Measurements from ENCODE around the gene S100A2. TPM values are rescaled to one million over a fixed set of nuclear protein-coding genes. Genes with fewer than 3 reads are reported as not detected.
A peak's percentile ranks its signal among the peaks of the same experiment; 100 is the strongest.
"Not testable (repeated sequence)": the region's sequence is repeated elsewhere in the genome, so short reads cannot be mapped to it uniquely, and the experiment has no call there.

Gene S100A2
- total RNA-seq, 1 experiment from 2014 or later: 147 TPM

DNA sequence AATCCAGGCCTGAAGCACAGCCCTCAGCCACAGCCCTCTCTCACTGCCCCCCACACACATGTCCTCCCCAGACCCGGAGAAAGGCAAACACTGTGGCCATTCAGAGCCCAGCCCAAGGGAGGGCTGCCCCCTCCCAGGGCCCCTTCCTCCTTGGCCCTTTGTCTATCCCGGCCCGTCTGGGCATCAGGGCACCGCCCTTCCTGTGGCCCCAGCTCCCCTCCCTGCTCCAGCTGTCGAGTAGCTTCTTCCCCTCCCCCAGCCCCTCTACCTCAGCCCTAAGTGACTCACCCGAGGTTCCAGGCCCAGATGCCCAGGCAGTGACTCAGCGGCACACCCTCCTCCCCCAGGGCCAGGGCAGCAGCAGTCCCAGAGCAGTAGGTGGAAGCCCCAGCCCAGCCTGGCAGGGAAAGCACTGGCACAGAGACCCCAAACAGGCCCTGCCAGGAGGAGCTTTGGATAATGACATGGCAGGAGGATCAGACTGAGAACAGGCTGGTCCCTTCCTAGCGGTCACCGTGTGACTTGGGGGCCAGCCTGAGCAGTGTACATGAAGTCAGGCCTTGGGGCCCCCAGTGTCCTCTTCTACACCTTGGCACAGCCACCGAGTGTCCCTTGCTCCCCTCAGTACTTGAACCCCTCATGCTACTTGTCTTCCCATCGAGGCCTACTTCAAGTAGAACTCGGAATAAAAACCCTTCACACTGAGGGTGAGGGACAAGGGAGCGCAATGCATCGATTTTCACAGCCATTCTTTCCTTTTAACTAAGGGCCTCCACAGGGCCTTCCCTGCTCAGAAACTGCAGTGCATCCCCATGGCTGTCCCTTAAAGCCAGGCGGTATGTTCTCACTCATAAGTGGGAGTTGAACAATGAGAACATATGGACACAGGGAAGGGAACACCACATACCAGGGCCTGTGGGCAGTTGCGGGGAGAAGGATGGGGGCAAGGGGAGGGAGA is 1.0 kb upstream of the S100A2 start:
- peak overlapping the region; percentile 34; the same call in 1 of the 2 replicates for H3K4me3 ChIP-seq
- no peaks in the 10 kb centered on the region for H3K36me3 ChIP-seq (ENCODE audit: low read depth)
- TSS peak; percentile 82 for BruUV-seq (replicated peaks)
- no peaks in the 10 kb centered on the region for H3K9me3 ChIP-seq (ENCODE audit: insufficient read depth, low read depth)
- intact Hi-C loops (cut with micrococcal nuclease; ENCODE audit: unreplicated experiment): loop anchor here (2.0 to 10.0 kb wide), 4 partner anchors 18 to 421 kb away; partner anchors contain the start of genes CREB3L4, RAB13, S100A3 and SLC39A1
- ChIA-PET POLR2A (ENCODE audit: unreplicated experiment) (interaction anchor here (0.5 to 2.2 kb wide), 22 partner anchors 11 to 1630 kb away, joined by 3 to 26 read pairs (median 5); partner anchors contain the start of genes CHTOP, JTB, RPS27 and S100A14), CTCF (interaction anchor here (0.5 to 1.2 kb wide), 9 partner anchors 22 to 1474 kb away, joined by 3 to 6 read pairs (median 4); partner anchors contain the start of genes S100A13, S100A5 and S100A6)
- DNase-seq: peak; percentile 96 to 98
- no peaks in the 10 kb centered on the region for H3K79me2 ChIP-seq (ENCODE audit: low read depth)
- peak overlapping the region; percentile 97 for H3K27ac ChIP-seq
- H3K9me2 ChIP-seq (ENCODE audit: insufficient read depth): no peaks in the 10 kb centered on the region
- H4K20me1 ChIP-seq (ENCODE audit: insufficient read depth): no peaks in the 10 kb centered on the region
- no peak overlapping the region for H2AFZ ChIP-seq
- H3K4me1 ChIP-seq (replicated peaks; ENCODE audit: insufficient read depth): peaks cover 56% of the 10 kb centered on the region
- peak overlapping the region; percentile 72 for H3K4me2 ChIP-seq
- peaks cover 34% of the 10 kb centered on the region for H3F3A ChIP-seq (ENCODE audit: insufficient read depth, low read depth)
- H3K27me3 ChIP-seq (ENCODE audit: insufficient read depth, low read depth): no peaks in the 10 kb centered on the region
- TF ChIP-seq EZH2 (IDR thresholded peaks at IDR 0.05; ENCODE audit: low read depth): no peak

DNA sequence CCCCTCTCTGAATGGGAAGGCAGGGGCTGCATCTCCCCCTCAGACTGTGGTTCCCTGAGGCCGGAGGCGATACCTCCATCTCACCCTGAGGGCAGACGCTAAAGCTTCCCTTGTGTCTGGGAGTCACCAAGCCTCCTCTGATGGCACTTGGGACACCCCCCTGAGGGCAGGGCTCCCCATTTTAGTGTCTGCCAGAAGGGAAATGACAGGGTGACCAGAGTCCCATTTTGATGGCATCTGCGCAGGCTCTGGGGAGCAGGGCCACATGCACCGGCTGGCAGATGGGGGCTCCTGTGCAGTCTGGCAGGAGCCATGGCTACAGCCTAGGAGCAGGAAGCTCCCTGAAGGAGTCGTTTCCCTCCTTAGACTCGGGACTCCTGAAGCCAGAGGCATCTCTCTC is 1.7 kb downstream of the S100A2 start:
- Histone ChIP-seq H2AFZ (no peak overlapping the region), H3K4me1 (replicated peaks; ENCODE audit: insufficient read depth) (peaks cover 55% of the 10 kb centered on the region)
- CTCF ChIA-PET: no interaction called here

DNA sequence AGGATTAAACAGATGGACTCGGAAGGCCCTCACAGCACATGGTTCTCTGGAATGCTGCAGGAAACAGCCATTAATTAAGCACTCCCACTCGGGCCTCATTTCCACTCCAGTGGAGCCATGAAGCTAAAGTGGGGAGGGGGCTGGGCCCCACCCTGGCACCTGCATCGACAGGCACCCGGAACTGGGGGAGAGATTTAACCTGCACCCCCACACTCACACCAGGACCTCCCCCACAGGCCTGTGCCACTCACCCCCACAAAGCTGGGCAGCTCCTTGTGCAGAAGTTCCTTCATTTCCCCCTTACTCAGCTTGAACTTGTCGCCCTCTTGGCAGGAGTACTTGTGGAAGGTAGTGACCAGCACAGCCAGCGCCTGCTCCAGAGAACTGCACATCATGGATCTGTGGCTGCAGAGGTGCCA is 2.2 kb downstream of the S100A2 start:
- Histone ChIP-seq H3K4me3 (no peak overlapping the region), H3F3A (ENCODE audit: insufficient read depth, low read depth) (peaks cover 42% of the 10 kb centered on the region), H3K27ac (peak overlapping the region; percentile 97; the same call in 1 of the 2 replicates), H3K4me2 (0 out of 2 replicates have a peak overlapping the region, but pooled peaks have one; percentile 72), H3K27me3 (ENCODE audit: insufficient read depth, low read depth) (no peaks in the 10 kb centered on the region), H3K79me2 (ENCODE audit: low read depth) (no peaks in the 10 kb centered on the region), H3K4me1 (replicated peaks; ENCODE audit: insufficient read depth) (peaks cover 51% of the 10 kb centered on the region), H3K36me3 (ENCODE audit: low read depth) (no peaks in the 10 kb centered on the region), H2AFZ (no peak overlapping the region), H4K20me1 (ENCODE audit: insufficient read depth) (no peaks in the 10 kb centered on the region), H3K9me2 (ENCODE audit: insufficient read depth) (no peaks in the 10 kb centered on the region), H3K9me3 (ENCODE audit: insufficient read depth, low read depth) (no peaks in the 10 kb centered on the region)
- TF ChIP-seq EZH2 (IDR thresholded peaks at IDR 0.05; ENCODE audit: low read depth): no peak
- TF ChIP-seq, protein P1, sequence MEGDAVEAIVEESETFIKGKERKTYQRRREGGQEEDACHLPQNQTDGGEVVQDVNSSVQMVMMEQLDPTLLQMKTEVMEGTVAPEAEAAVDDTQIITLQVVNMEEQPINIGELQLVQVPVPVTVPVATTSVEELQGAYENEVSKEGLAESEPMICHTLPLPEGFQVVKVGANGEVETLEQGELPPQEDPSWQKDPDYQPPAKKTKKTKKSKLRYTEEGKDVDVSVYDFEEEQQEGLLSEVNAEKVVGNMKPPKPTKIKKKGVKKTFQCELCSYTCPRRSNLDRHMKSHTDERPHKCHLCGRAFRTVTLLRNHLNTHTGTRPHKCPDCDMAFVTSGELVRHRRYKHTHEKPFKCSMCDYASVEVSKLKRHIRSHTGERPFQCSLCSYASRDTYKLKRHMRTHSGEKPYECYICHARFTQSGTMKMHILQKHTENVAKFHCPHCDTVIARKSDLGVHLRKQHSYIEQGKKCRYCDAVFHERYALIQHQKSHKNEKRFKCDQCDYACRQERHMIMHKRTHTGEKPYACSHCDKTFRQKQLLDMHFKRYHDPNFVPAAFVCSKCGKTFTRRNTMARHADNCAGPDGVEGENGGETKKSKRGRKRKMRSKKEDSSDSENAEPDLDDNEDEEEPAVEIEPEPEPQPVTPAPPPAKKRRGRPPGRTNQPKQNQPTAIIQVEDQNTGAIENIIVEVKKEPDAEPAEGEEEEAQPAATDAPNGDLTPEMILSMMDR (conservative IDR thresholded peaks at IDR 0.05): no peak
- CTCF ChIA-PET: interaction anchor here (0.7 kb wide), 1 partner anchor 406 kb away, joined by 7 read pairs; no protein-coding TSS in a partner anchor
- POLR2A ChIA-PET (ENCODE audit: unreplicated experiment): no interaction called here
- BruUV-seq (replicated peaks): no TSS peak
- intact Hi-C loops (cut with micrococcal nuclease; ENCODE audit: unreplicated experiment): loop anchor here (10.0 kb wide), 1 partner anchor 401 kb away; the partner anchor contains the start of genes CREB3L4 and SLC39A1
- no peak for DNase-seq

More for the DNA sequence above, 1.7 kb downstream of the S100A2 start:
- H3K36me3 ChIP-seq (ENCODE audit: low read depth): no peaks in the 10 kb centered on the region
- peak overlapping the region; percentile 72 for H3K4me2 ChIP-seq
- POLR2A ChIA-PET (ENCODE audit: unreplicated experiment): interaction anchor here (0.6 kb wide), 1 partner anchor 19 kb away, joined by 7 read pairs; no protein-coding TSS in a partner anchor
- TF ChIP-seq, protein P1 (conservative IDR thresholded peaks at IDR 0.05): no peak
- TF ChIP-seq EZH2 (IDR thresholded peaks at IDR 0.05; ENCODE audit: low read depth): no peak
- no peaks in the 10 kb centered on the region for H3K79me2 ChIP-seq (ENCODE audit: low read depth)
- H3K27me3 ChIP-seq (ENCODE audit: insufficient read depth, low read depth): no peaks in the 10 kb centered on the region
- DNase-seq: no peak
- peak overlapping the region; percentile 97 for H3K27ac ChIP-seq
- peaks cover 42% of the 10 kb centered on the region for H3F3A ChIP-seq (ENCODE audit: insufficient read depth, low read depth)
- intact Hi-C loops (cut with micrococcal nuclease; ENCODE audit: unreplicated experiment): loop anchor here (10.0 kb wide), 1 partner anchor 401 kb away; the partner anchor contains the start of genes CREB3L4 and SLC39A1
- BruUV-seq (replicated peaks): no TSS peak
- no peaks in the 10 kb centered on the region for H4K20me1 ChIP-seq (ENCODE audit: insufficient read depth)
- H3K4me3 ChIP-seq: no peak overlapping the region
- H3K9me2 ChIP-seq (ENCODE audit: insufficient read depth): no peaks in the 10 kb centered on the region
- H3K9me3 ChIP-seq (ENCODE audit: insufficient read depth, low read depth): no peaks in the 10 kb centered on the region

DNA sequence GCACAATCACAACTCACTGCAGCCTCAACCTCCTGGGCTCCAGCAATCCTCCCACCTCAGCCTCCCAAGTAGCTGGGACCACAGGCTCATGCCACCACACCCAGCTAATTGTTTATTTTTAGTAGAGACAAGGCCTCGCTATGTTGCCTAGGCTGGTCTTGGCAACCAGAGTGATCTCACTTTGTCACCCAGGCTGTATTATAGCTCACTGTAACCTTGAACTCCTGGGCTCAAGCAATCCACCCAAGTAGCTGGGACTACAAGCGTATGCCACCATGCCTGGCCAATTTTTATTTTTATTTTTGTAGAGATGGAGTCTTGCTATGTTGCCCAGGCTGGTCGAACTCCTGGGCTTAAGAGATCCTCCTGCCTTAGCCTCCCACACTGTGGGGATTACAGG is 3.6 kb downstream of the S100A2 start:
- H2AFZ ChIP-seq; H3K9me2 ChIP-seq (ENCODE audit: insufficient read depth); H3K27me3 ChIP-seq (ENCODE audit: insufficient read depth, low read depth); H3K9me3 ChIP-seq (ENCODE audit: insufficient read depth, low read depth); DNase-seq; CTCF ChIA-PET; H3K27ac ChIP-seq; H4K20me1 ChIP-seq (ENCODE audit: insufficient read depth); H3K79me2 ChIP-seq (ENCODE audit: low read depth); BruUV-seq (replicated peaks); H3K36me3 ChIP-seq (ENCODE audit: low read depth); H3K4me3 ChIP-seq; H3K4me2 ChIP-seq: not testable (repeated sequence)
- H3F3A ChIP-seq (ENCODE audit: insufficient read depth, low read depth): peaks cover 28% of the 10 kb centered on the region
- peaks cover 37% of the 10 kb centered on the region for H3K4me1 ChIP-seq (replicated peaks; ENCODE audit: insufficient read depth)
- POLR2A ChIA-PET (ENCODE audit: unreplicated experiment): interaction anchor here (0.6 kb wide), 1 partner anchor 110 kb away, joined by 3 read pairs; no protein-coding TSS in a partner anchor
- intact Hi-C loops (cut with micrococcal nuclease; ENCODE audit: unreplicated experiment): loop anchor here (10.0 kb wide), 1 partner anchor 403 kb away; the partner anchor contains the start of genes CREB3L4 and SLC39A1

Measured in PC-9 (cell line).